Fibroblast of lung (primary cell): Measurements from ENCODE around the gene EIF4H. TPM values are rescaled to one million over a fixed set of nuclear protein-coding genes. Genes with fewer than 3 reads are reported as not detected.

ENCODE experiments used
- DNase-seq, 2 donors: peaks; one replicate each; pipeline versions ENCODE4 v3.0.0 to v3.0.0-alpha.2; 2010; ENCODE audit warnings: low read depth in 2 of 2
- H2AFZ ChIP-seq: 2 replicates; pipeline ENCODE4 v1.5.1; 2012; ENCODE audit warnings: low read length, control low read depth, inconsistent platforms
- H3K27ac ChIP-seq: 2 replicates; pipeline ENCODE4 v1.5.1; 2011; ENCODE audit warnings: low read length, control low read depth; ENCODE audit not compliant: insufficient read depth
- H3K27me3 ChIP-seq: 2 replicates; pipeline ENCODE4 v1.5.1; 2011; ENCODE audit warnings: mild to moderate bottlenecking, low read length; ENCODE audit not compliant: control insufficient read depth, insufficient read depth
- H3K36me3 ChIP-seq: 2 replicates; pipeline ENCODE4 v1.5.1; 2011; ENCODE audit warnings: low read length; ENCODE audit not compliant: control insufficient read depth, insufficient read depth
- H3K4me1 ChIP-seq: 2 replicates; pipeline ENCODE4 v1.5.1; 2011; ENCODE audit warnings: low read length; ENCODE audit not compliant: control insufficient read depth, insufficient read depth; ENCODE audit errors: extremely low read depth
- H3K4me2 ChIP-seq: 2 replicates; pipeline ENCODE4 v1.5.1; 2011; ENCODE audit warnings: low read length, control low read depth; ENCODE audit not compliant: insufficient read depth; ENCODE audit errors: extremely low read depth
- H3K4me3 ChIP-seq, 4 experiments: fragments of 200-600 bp in 1 of 4; sonication (generic) in 1 of 4; replicated peaks in 1 of 4; 2 replicates each; pipeline ENCODE4 v1.5.1; 2011 to 2016; ENCODE audit warnings: low read length in 4 of 4, low read depth in 3 of 4, mild to moderate bottlenecking in 3 of 4, control low read depth in 2 of 4, inconsistent platforms in 1 of 4, mixed read lengths in 1 of 4; ENCODE audit not compliant: insufficient read depth in 1 of 4; ENCODE audit errors: control extremely low read depth in 1 of 4
- H3K79me2 ChIP-seq: 2 replicates; pipeline ENCODE4 v1.5.1; 2012; ENCODE audit warnings: mild to moderate bottlenecking, low read length, inconsistent platforms; ENCODE audit not compliant: control insufficient read depth, insufficient read depth
- H3K9ac ChIP-seq: 2 replicates; pipeline ENCODE4 v1.5.1; 2011; ENCODE audit warnings: mild to moderate bottlenecking, low read length, control low read depth; ENCODE audit not compliant: insufficient read depth
- H3K9me3 ChIP-seq: 2 replicates; pipeline ENCODE4 v1.5.1; 2012; ENCODE audit warnings: low read depth, low read length; ENCODE audit not compliant: control insufficient read depth, insufficient read depth
- H4K20me1 ChIP-seq: 2 replicates; pipeline ENCODE4 v1.5.1; 2011; ENCODE audit warnings: low read length; ENCODE audit not compliant: control insufficient read depth, insufficient read depth; ENCODE audit errors: extremely low read depth
- EZH2 ChIP-seq: IDR thresholded peaks from 2 replicates; pipeline ENCODE4 v1.5.1; 2012; ENCODE audit warnings: low read length, control low read depth, mild to moderate bottlenecking; ENCODE audit errors: missing control alignments
- polyA plus RNA-seq, 2 donors: library from polyadenylated mRNA; depleted of rRNA in 1 of 2; stranded (reverse) in 1 of 2; unstranded in 1 of 2; fragments of >200 nt; gene quantifications; 2 replicates each; pipeline ENCODE4 v1.2.1, GENCODE V29; 2011 to 2012; ENCODE audit warnings: missing spikeins in 1 of 2
- total RNA-seq: library from RNA; depleted of rRNA; stranded (reverse); fragments of >200 nt; gene quantifications from 2 replicates; pipeline ENCODE4 v1.2.1, GENCODE V29; 2014
- TF ChIP-seq, protein P1 (sequence below), 2 donors: IDR thresholded peaks in 1 of 2; conservative IDR thresholded peaks in 1 of 2; 1 replicate in 1 of 2; 2 replicates in 1 of 2; pipeline ENCODE4 v1.5.1; 2011 to 2012; ENCODE audit warnings: low read length in 2 of 2, control low read depth in 1 of 2, inconsistent platforms in 1 of 2, low read depth in 1 of 2, mild to moderate bottlenecking in 1 of 2

Gene EIF4H
- total and polyA plus RNA-seq, 2 donors (not counting 1 experiment from before 2014, with no cell fraction given), result 292 to 361 TPM

GRCh38 chr7:74197449-74198124 lies 23.4 kb downstream of the EIF4H start:
- Histone ChIP-seq H3K4me3 (no peak overlapping the region), H3K27ac (no peak overlapping the region), H3K27me3 (no peaks in the 10 kb centered on the region), H3K36me3 (peaks cover 15% of the 10 kb centered on the region), H3K4me2 (no peak overlapping the region), H3K4me1 (no peaks in the 10 kb centered on the region), H2AFZ (no peak overlapping the region), H3K79me2 (peaks cover 2% of the 10 kb centered on the region), H3K9ac (no peak overlapping the region), H4K20me1 (no peaks in the 10 kb centered on the region), H3K9me3 (no peaks in the 10 kb centered on the region)
- no peak for DNase-seq
- TF ChIP-seq, protein P1, sequence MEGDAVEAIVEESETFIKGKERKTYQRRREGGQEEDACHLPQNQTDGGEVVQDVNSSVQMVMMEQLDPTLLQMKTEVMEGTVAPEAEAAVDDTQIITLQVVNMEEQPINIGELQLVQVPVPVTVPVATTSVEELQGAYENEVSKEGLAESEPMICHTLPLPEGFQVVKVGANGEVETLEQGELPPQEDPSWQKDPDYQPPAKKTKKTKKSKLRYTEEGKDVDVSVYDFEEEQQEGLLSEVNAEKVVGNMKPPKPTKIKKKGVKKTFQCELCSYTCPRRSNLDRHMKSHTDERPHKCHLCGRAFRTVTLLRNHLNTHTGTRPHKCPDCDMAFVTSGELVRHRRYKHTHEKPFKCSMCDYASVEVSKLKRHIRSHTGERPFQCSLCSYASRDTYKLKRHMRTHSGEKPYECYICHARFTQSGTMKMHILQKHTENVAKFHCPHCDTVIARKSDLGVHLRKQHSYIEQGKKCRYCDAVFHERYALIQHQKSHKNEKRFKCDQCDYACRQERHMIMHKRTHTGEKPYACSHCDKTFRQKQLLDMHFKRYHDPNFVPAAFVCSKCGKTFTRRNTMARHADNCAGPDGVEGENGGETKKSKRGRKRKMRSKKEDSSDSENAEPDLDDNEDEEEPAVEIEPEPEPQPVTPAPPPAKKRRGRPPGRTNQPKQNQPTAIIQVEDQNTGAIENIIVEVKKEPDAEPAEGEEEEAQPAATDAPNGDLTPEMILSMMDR (conservative IDR thresholded peaks at IDR 0.05 in 1 of 2, IDR thresholded peaks at IDR 0.05 in 1 of 2; ENCODE audit: low read depth in 1 of 2, low read length in 2 of 2), result no peak
- no peak for TF ChIP-seq EZH2

DNA sequence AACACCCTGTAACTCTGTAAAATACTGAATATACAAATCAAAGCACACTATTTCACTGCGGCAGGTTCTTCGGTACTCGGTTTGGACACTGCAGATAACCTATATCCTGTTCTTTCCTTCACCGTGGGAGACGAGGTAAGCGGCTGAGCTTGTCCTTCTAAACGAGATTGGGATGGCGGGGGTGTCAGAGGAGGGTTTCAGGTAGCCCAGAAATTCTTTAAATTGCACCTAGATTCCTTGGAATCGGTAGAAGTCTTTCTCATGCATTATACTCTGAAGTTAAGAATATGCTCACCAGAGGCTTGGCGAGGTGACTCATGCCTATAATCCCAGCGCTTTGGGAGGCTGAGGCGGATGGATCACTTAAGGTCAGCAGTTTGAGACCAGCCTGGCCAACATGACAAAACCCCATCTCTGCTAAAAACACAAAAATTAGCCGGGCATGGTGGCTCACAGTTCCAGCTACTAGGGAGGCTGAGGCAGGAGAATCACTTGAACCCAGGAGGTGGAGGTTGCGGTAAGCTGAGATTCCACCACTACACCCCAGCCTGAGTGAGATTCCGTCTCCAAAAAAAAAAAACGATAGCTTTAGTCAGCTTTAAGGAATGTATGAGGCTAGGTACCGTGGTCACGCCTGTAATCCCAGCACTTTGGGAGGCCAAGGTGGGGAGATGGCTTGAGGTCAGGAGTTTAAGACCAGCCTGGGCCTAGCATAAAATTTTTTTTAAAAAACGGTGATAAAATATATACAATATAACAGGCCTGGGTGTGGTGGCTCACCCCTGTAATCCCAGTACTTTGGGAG lies 25.6 kb downstream of the EIF4H start:
- peak in 1 of 2 donors; percentile 67 for DNase-seq
- H3K27ac ChIP-seq, result no peak overlapping the region

More for the DNA sequence above, 25.6 kb downstream of the EIF4H start:
- Histone ChIP-seq H3K9ac (no peak overlapping the region), H3K79me2 (no peaks in the 10 kb centered on the region), H3K4me2 (no peak overlapping the region), H3K27me3 (no peaks in the 10 kb centered on the region), H2AFZ (no peak overlapping the region), H3K4me1 (no peaks in the 10 kb centered on the region), H3K4me3 (no peak overlapping the region), H3K9me3 (no peaks in the 10 kb centered on the region), H3K36me3 (peaks cover 4% of the 10 kb centered on the region), H4K20me1 (no peaks in the 10 kb centered on the region)
- TF ChIP-seq, protein P1 (conservative IDR thresholded peaks at IDR 0.05 in 1 of 2, IDR thresholded peaks at IDR 0.05 in 1 of 2; ENCODE audit: low read depth in 1 of 2, low read length in 2 of 2), result no peak
- TF ChIP-seq EZH2, result no peak
